Measurements from ENCODE around the gene NME7.

Gene NME7

DNA sequence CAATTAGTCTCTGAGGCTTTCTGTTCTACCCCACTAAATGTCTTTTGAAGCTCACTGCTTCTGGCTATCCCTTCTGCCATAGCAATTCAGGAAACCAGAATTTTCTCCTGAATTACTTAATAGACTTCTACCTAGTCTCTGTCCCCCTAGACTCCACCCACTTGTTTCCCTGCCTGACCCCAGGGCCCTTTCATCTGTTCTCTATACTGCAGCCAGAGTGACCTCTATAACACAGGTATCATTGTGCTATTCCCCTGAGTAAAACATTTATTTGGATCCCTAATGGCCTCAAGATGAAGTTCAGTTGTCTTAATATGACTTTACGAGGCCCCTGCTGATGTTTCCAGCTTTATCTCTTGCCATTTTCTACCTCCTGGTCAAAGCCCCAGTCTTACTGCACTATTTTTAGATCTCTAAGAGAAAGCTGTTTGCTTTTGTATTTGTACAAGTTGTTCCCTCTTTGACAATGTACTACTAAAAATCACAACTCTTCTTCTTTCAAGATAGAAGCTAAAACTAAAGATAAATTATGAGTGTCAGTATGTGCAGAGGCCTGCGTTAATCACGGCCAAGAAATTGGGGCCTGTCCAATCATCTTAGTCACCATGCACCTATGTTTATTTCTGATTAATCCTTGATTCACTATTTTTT lies 206.6 kb downstream of the NME7 start:
- Histone ChIP-seq H3F3A (ENCODE audit: insufficient read depth, low read length) (no peaks in the 10 kb centered on the region), H4K20me1 (ENCODE audit: insufficient read depth, low read length) (no peaks in the 10 kb centered on the region), H3K27ac (ENCODE audit: low read depth, low read length, poor library complexity, severe bottlenecking) (no peak overlapping the region), H3K4me1 (ENCODE audit: insufficient read depth, low read length, severe bottlenecking) (no peaks in the 10 kb centered on the region), H3K4me2 (ENCODE audit: low read length) (no peak overlapping the region), H2AFZ (ENCODE audit: low read length) (no peak overlapping the region), H3K36me3 (ENCODE audit: insufficient read depth, low read length) (no peaks in the 10 kb centered on the region), H3K4me3 (ENCODE audit: low read depth, low read length, poor library complexity, severe bottlenecking) (no peak overlapping the region), H3K27me3 (ENCODE audit: insufficient read depth, low read length) (no peaks in the 10 kb centered on the region), H3K9ac (ENCODE audit: low read length) (no peak overlapping the region), H3K9me3 (ENCODE audit: low read length) (no peaks in the 10 kb centered on the region), H3K9me2 (ENCODE audit: low read depth, low read length) (no peaks in the 10 kb centered on the region), H3K79me2 (ENCODE audit: insufficient read depth, low read length) (no peaks in the 10 kb centered on the region)
- TF ChIP-seq EZH2 (IDR thresholded peaks at IDR 0.05; ENCODE audit: borderline replicate concordance, low read length) (no peak), CTCF (IDR thresholded peaks at IDR 0.05; ENCODE audit: low read length) (no peak)

- Histone ChIP-seq H3K9ac (ENCODE audit: low read length) (no peak overlapping the region), H3K4me1 (ENCODE audit: insufficient read depth, low read length, severe bottlenecking) (no peaks in the 10 kb centered on the region), H3K9me3 (ENCODE audit: low read length) (no peaks in the 10 kb centered on the region), H3K36me3 (ENCODE audit: insufficient read depth, low read length) (no peaks in the 10 kb centered on the region), H3K4me3 (ENCODE audit: low read depth, low read length, poor library complexity, severe bottlenecking) (no peak overlapping the region), H3K9me2 (ENCODE audit: low read depth, low read length) (no peaks in the 10 kb centered on the region), H3K4me2 (ENCODE audit: low read length) (no peak overlapping the region), H4K20me1 (ENCODE audit: insufficient read depth, low read length) (no peaks in the 10 kb centered on the region), H3K27me3 (ENCODE audit: insufficient read depth, low read length) (no peaks in the 10 kb centered on the region), H3K27ac (ENCODE audit: low read depth, low read length, poor library complexity, severe bottlenecking) (no peak overlapping the region), H3K79me2 (ENCODE audit: insufficient read depth, low read length) (no peaks in the 10 kb centered on the region), H2AFZ (ENCODE audit: low read length) (no peak overlapping the region), H3F3A (ENCODE audit: insufficient read depth, low read length) (no peaks in the 10 kb centered on the region)
- no peak for TF ChIP-seq EZH2 (IDR thresholded peaks at IDR 0.05; ENCODE audit: borderline replicate concordance, low read length)
- TF ChIP-seq CTCF (IDR thresholded peaks at IDR 0.05; ENCODE audit: low read length), result no peak
Observed at GRCh38 chr1:169156580-169156979, 211.0 kb downstream of the NME7 start.

DNA sequence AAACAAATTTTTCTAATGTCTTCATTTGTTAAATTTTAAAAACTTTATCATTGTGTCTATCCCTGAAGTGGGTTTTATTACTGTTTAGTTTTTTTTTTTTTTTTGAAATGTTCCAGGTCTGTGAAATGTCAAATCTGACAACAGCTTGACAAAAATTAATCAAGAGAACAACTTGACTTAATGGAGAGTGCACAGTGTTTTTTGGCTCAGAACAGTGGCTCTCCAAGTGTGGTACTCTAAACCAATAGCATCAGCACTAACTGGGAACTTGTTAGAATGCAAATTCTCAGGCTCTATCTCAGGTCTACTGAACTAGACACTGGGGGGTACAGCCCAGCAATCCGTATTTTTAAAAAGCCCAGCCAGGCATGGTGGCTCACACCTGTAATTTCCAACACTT lies 211.9 kb downstream of the NME7 start:
- Histone ChIP-seq H3K9me3 (ENCODE audit: low read length) (no peaks in the 10 kb centered on the region), H3K4me2 (ENCODE audit: low read length) (no peak overlapping the region), H3K9ac (ENCODE audit: low read length) (no peak overlapping the region), H3K79me2 (ENCODE audit: insufficient read depth, low read length) (no peaks in the 10 kb centered on the region), H3K4me1 (ENCODE audit: insufficient read depth, low read length, severe bottlenecking) (no peaks in the 10 kb centered on the region), H2AFZ (ENCODE audit: low read length) (no peak overlapping the region), H3K27me3 (ENCODE audit: insufficient read depth, low read length) (no peaks in the 10 kb centered on the region), H3K36me3 (ENCODE audit: insufficient read depth, low read length) (no peaks in the 10 kb centered on the region), H3K4me3 (ENCODE audit: low read depth, low read length, poor library complexity, severe bottlenecking) (no peak overlapping the region), H3K9me2 (ENCODE audit: low read depth, low read length) (no peaks in the 10 kb centered on the region), H3K27ac (ENCODE audit: low read depth, low read length, poor library complexity, severe bottlenecking) (no peak overlapping the region), H4K20me1 (ENCODE audit: insufficient read depth, low read length) (no peaks in the 10 kb centered on the region), H3F3A (ENCODE audit: insufficient read depth, low read length) (no peaks in the 10 kb centered on the region)
- TF ChIP-seq CTCF (IDR thresholded peaks at IDR 0.05; ENCODE audit: low read length), result no peak
- no peak for TF ChIP-seq EZH2 (IDR thresholded peaks at IDR 0.05; ENCODE audit: borderline replicate concordance, low read length)

All from OCI-LY1 (cell line).